AG10803 (cell line): ENCODE results near the gene ACSS1.

Experiments
- DNase-seq: peaks from one replicate; pipeline ENCODE4 v3.0.0; 2010; ENCODE audit warnings: low read depth
- H3K4me3 ChIP-seq: 2 replicates; pipeline ENCODE4 v1.5.1; 2011; ENCODE audit warnings: mild to moderate bottlenecking, low read length, control low read depth
- TF ChIP-seq, protein P1 (sequence below): conservative IDR thresholded peaks from 2 replicates; pipeline ENCODE4 v1.5.1; 2011; ENCODE audit warnings: mild to moderate bottlenecking, low read length, control low read depth, inconsistent platforms

Gene ACSS1

DNA sequence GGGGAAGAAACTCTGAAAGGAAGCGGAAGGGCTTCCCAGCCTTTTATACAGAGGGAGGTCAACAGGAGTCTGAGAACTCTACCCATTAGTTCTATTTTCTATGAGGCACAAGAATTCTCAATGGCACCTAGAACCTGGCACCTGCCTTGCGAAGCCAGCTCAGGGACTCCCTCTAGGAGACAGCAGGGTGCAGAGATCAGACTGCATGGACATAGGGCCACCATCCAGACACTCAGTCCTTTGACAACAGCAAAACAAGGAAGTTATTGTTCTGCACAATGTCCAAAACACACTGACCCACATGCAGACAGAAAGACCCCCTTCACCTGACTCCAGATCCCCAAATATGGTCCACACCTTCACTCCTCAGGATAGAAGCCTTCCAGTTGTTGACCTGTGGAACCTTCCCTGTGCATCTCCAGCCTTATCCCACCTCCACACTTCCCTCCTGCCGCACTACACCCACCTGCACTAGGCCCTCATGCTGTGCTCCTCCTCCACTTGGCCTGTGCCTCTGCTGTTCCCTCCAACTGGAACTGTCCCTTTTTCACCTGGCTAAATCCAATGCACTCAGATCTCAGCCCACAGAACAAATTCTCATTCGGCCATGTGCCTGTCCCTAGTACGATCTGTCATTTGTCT is 27.8 kb downstream of the ACSS1 start:
- TF ChIP-seq, protein P1, sequence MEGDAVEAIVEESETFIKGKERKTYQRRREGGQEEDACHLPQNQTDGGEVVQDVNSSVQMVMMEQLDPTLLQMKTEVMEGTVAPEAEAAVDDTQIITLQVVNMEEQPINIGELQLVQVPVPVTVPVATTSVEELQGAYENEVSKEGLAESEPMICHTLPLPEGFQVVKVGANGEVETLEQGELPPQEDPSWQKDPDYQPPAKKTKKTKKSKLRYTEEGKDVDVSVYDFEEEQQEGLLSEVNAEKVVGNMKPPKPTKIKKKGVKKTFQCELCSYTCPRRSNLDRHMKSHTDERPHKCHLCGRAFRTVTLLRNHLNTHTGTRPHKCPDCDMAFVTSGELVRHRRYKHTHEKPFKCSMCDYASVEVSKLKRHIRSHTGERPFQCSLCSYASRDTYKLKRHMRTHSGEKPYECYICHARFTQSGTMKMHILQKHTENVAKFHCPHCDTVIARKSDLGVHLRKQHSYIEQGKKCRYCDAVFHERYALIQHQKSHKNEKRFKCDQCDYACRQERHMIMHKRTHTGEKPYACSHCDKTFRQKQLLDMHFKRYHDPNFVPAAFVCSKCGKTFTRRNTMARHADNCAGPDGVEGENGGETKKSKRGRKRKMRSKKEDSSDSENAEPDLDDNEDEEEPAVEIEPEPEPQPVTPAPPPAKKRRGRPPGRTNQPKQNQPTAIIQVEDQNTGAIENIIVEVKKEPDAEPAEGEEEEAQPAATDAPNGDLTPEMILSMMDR, result no peak
- DNase-seq, result no peak
- H3K4me3 ChIP-seq, result no peak overlapping the region

DNA sequence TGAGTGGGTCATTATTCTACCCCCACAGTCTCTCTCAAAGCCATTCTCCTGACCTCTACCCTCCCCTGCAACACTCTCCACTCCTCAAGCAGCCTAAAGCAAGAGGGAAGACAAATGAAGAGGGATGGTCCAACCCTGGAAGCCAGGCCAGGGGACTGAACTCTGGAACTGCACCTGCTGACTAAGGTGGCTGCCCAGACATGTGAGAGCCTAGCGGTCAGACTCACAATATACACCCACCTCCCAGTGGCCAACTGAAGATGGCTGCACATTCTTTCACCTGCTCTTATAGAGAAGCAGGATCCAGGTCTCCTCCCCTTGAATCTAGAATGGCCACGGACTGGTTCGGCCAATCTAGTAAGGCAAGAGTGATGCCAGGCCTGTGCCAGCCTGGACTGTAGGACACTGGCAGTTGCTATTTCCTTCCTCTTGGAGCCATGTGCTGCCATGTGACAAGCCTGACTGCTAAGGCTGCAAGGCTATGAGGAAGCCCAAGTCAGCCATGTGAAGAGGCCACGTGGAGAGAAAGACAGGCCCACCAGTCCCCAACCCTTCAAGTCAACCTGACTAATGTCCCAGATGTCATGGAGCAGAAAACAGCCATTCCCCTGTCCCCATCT is 31.8 kb downstream of the ACSS1 start:
- DNase-seq, result no peak
- TF ChIP-seq, protein P1, result no peak
- no peak overlapping the region for H3K4me3 ChIP-seq

DNA sequence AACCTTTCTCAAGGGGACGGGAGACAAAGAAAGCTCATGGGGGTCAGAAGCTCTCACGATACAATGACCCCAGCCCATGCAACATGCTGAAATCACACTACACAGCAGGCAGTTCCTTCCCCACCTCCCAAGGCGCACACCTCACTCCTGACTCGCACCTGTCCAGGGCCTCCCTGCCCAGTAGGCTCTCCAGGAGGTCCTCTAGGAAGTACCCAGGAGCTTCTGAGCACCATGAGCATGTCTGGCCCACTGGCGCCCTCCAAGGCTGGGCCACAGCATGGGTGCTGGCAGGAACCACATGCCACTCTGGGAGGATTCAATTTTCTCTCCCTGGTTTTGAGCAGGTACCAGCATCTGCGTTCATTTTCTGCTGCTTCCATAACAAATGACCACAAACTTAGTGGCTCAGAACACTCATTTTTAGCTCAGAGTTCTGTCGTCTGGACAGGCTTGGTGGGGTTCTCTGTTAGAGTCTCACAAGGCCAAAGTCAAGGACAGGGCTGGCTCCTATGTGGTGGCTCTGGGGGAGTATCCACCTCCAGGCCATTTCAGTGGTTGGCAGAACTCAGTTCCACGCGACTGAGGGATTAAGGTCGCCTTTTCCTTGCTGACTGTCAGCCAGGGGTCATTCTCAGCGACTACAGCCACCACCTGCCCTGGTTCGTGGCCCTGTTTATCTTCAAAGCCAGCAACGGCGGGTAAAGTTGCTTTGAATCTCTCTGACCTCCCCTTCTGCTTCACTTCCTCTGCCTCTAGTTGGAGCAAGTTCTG is 32.7 kb downstream of the ACSS1 start:
- TF ChIP-seq, protein P1, result no peak
- no peak overlapping the region for H3K4me3 ChIP-seq
- no peak for DNase-seq

DNA sequence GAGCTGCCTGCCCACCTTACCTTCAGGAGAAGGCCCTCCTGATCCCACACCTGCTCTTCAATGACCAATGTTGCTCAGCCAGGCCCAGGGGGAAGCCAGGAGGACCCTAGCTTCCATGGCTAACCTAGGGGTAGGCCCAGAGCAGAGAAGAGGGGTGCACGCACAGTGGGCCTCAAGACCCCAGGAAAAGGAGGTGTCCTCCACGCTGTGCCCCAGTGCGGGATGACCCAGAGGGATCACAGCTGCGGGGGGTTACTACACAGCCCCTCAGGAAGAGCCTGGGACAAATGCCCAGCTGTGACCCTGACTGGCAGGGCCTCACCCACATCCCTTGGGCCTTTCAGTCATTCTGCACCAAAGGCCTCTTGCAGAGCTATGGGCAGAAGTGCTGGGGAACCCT is 33.8 kb downstream of the ACSS1 start:
- TF ChIP-seq, protein P1, result no peak
- DNase-seq, result no peak

DNA sequence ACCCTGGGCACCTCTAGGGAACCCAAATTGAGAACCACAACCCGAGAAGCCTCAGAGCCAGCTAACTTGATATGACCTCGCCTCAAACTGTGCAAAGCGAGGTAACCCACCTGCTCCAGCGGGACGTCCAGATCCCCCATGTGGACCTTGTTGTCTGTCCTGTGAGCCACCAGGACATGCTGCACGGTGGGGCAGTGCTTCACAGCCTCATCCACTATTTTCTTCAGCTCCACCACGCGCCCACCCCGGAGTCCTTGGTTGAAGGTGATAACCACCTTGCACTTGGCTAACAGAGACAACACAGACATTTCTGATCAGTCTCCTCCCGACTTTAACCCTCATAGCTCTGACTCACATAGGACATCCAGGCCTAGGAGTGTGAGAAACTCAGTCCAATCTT is 34.6 kb downstream of the ACSS1 start:
- no peak overlapping the region for H3K4me3 ChIP-seq
- DNase-seq, result no peak
- TF ChIP-seq, protein P1, result no peak

More for the DNA sequence above, 33.8 kb downstream of the ACSS1 start:
- no peak overlapping the region for H3K4me3 ChIP-seq

DNA sequence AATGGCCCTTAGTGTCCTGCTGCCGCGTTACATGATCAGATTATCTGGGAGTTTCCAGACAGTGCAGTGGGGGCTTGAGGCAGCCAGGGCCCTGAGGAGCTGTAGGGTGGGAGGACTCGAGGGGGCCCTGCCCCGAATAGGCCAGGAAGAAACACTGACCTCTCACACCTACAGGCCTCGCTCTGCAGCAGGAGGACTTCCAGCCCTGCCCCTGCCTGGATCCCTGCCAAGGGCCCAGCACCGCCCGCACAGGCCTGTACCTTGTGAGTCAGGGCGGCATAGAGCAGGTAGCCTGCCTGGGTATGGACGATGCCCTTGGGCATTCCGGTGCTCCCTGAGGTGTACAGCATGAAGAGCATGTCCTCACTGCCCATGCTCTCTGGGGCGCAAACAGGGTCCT is 35.3 kb downstream of the ACSS1 start:
- no peak for DNase-seq
- no peak overlapping the region for H3K4me3 ChIP-seq
- TF ChIP-seq, protein P1, result no peak
